Effector memory CD8-positive, alpha-beta T cell (primary cell): Measurements from ENCODE around the gene PBX3.

Source experiments
- ATAC-seq: fragments of 150-1000 bp; cut with Tn5 transposase; replicated peaks from 2 replicates; pipeline ENCODE4 v1.10.0; 2021; ENCODE audit warnings: mild to moderate bottlenecking, moderate library complexity
- DNase-seq, 3 experiments: peaks; one replicate each; pipeline ENCODE4 v3.0.0; 2021
- H3K27ac Mint-ChIP-seq, 2 donors: one replicate each; pipeline ENCODE4 v1.8.0; 2022; ENCODE audit warnings: mild to moderate bottlenecking in 2 of 2, mixed read lengths in 2 of 2, moderate library complexity in 2 of 2
- H3K27me3 Mint-ChIP-seq, 2 donors: one replicate each; pipeline ENCODE4 v1.8.0; 2022; ENCODE audit warnings: mixed read lengths in 2 of 2
- H3K36me3 Mint-ChIP-seq: one replicate; pipeline ENCODE4 v1.8.0; 2022; ENCODE audit warnings: mild to moderate bottlenecking, moderate library complexity, mixed read lengths; ENCODE audit not compliant: insufficient read depth
- H3K4me1 Mint-ChIP-seq, 2 donors: one replicate each; pipeline ENCODE4 v1.8.0; 2022; ENCODE audit warnings: low read depth in 2 of 2, mixed read lengths in 2 of 2
- H3K4me3 Mint-ChIP-seq, 2 donors: one replicate each; pipeline ENCODE4 v1.8.0; 2022; ENCODE audit warnings: mild to moderate bottlenecking in 2 of 2, mixed read lengths in 2 of 2, moderate library complexity in 2 of 2
- H3K9me3 Mint-ChIP-seq, 2 donors: one replicate each; pipeline ENCODE4 v1.8.0; 2022; ENCODE audit warnings: mixed read lengths in 2 of 2

Gene PBX3

GRCh38 chr9:125922854-125923253, 175.7 kb downstream of the PBX3 start:
- DNase-seq (no peak), ATAC-seq (no peak)

GRCh38 chr9:125924351-125924750, 177.2 kb downstream of the PBX3 start:
- no peaks in the 10 kb centered on the region for H3K36me3 Mint-ChIP-seq
- ATAC-seq: no peak
- H3K4me3 Mint-ChIP-seq: no peak overlapping the region
- H3K9me3 Mint-ChIP-seq: no peaks in the 10 kb centered on the region
- no peaks in the 10 kb centered on the region for H3K27me3 Mint-ChIP-seq
- H3K27ac Mint-ChIP-seq: no peak overlapping the region
- no peaks in the 10 kb centered on the region for H3K4me1 Mint-ChIP-seq
- DNase-seq: no peak

More at GRCh38 chr9:125922854-125923253, 175.7 kb downstream of the PBX3 start:
- Mint-ChIP-seq H3K27ac (no peak overlapping the region), H3K9me3 (no peaks in the 10 kb centered on the region), H3K36me3 (no peaks in the 10 kb centered on the region), H3K4me1 (no peaks in the 10 kb centered on the region), H3K27me3 (no peaks in the 10 kb centered on the region), H3K4me3 (no peak overlapping the region)

GRCh38 chr9:125926936-125927335, 179.8 kb downstream of the PBX3 start:
- H3K27ac Mint-ChIP-seq: no peak overlapping the region
- no peak overlapping the region for H3K4me3 Mint-ChIP-seq
- no peaks in the 10 kb centered on the region for H3K9me3 Mint-ChIP-seq
- no peaks in the 10 kb centered on the region for H3K27me3 Mint-ChIP-seq
- DNase-seq: no peak
- no peak for ATAC-seq
- H3K4me1 Mint-ChIP-seq: no peaks in the 10 kb centered on the region
- no peaks in the 10 kb centered on the region for H3K36me3 Mint-ChIP-seq

GRCh38 chr9:125929846-125930245, 182.7 kb downstream of the PBX3 start:
- DNase-seq: no peak

GRCh38 chr9:125931211-125931610, 184.0 kb downstream of the PBX3 start:
- ATAC-seq (no peak), DNase-seq (no peak)
- Mint-ChIP-seq H3K9me3 (no peaks in the 10 kb centered on the region), H3K27me3 (no peaks in the 10 kb centered on the region), H3K4me3 (no peak overlapping the region), H3K4me1 (no peaks in the 10 kb centered on the region), H3K27ac (no peak overlapping the region), H3K36me3 (peaks cover 3% of the 10 kb centered on the region)

More at GRCh38 chr9:125929846-125930245, 182.7 kb downstream of the PBX3 start:
- no peaks in the 10 kb centered on the region for H3K27me3 Mint-ChIP-seq
- H3K27ac Mint-ChIP-seq: no peak overlapping the region
- no peak for ATAC-seq
- H3K9me3 Mint-ChIP-seq: no peaks in the 10 kb centered on the region
- H3K4me1 Mint-ChIP-seq: no peaks in the 10 kb centered on the region
- no peak overlapping the region for H3K4me3 Mint-ChIP-seq
- no peaks in the 10 kb centered on the region for H3K36me3 Mint-ChIP-seq

- Mint-ChIP-seq H3K36me3 (peaks cover 3% of the 10 kb centered on the region), H3K4me1 (no peaks in the 10 kb centered on the region), H3K27ac (peak overlapping the region in 1 of 2 donors; percentile 16), H3K27me3 (no peaks in the 10 kb centered on the region), H3K4me3 (no peak overlapping the region), H3K9me3 (no peaks in the 10 kb centered on the region)
- ATAC-seq: no peak
- no peak for DNase-seq
Observed at GRCh38 chr9:125932012-125932411, 184.8 kb downstream of the PBX3 start.

GRCh38 chr9:125932746-125933455, 185.7 kb downstream of the PBX3 start:
- Mint-ChIP-seq H3K9me3 (no peaks in the 10 kb centered on the region), H3K4me1 (no peaks in the 10 kb centered on the region), H3K36me3 (peaks cover 3% of the 10 kb centered on the region), H3K27ac (no peak overlapping the region), H3K27me3 (no peaks in the 10 kb centered on the region), H3K4me3 (no peak overlapping the region)
- ATAC-seq (no peak), DNase-seq (no peak)

- DNase-seq: no peak
- H3K36me3 Mint-ChIP-seq: no peaks in the 10 kb centered on the region
- no peak overlapping the region for H3K4me3 Mint-ChIP-seq
- H3K4me1 Mint-ChIP-seq: no peaks in the 10 kb centered on the region
- peaks cover 3 to 7% of the 10 kb centered on the region in 2 donors for H3K9me3 Mint-ChIP-seq
- H3K27me3 Mint-ChIP-seq: no peaks in the 10 kb centered on the region
- no peak for ATAC-seq
- no peak overlapping the region for H3K27ac Mint-ChIP-seq
Observed at GRCh38 chr9:125942125-125942524, 195.0 kb downstream of the PBX3 start.

GRCh38 chr9:125943831-125944230, 196.7 kb downstream of the PBX3 start:
- ATAC-seq (no peak), DNase-seq (no peak)
- Mint-ChIP-seq H3K27me3 (no peaks in the 10 kb centered on the region), H3K27ac (no peak overlapping the region), H3K9me3 (peaks cover 3 to 7% of the 10 kb centered on the region in 2 donors), H3K4me3 (no peak overlapping the region), H3K4me1 (no peaks in the 10 kb centered on the region), H3K36me3 (no peaks in the 10 kb centered on the region)

- DNase-seq (no peak), ATAC-seq (no peak)
- Mint-ChIP-seq H3K27me3 (no peaks in the 10 kb centered on the region), H3K36me3 (no peaks in the 10 kb centered on the region), H3K4me1 (no peaks in the 10 kb centered on the region), H3K4me3 (no peak overlapping the region), H3K27ac (no peak overlapping the region), H3K9me3 (peaks cover 3 to 7% of the 10 kb centered on the region in 2 donors)
Observed at GRCh38 chr9:125946397-125946796, 199.2 kb downstream of the PBX3 start.

GRCh38 chr9:125948887-125949596, 201.9 kb downstream of the PBX3 start:
- Mint-ChIP-seq H3K36me3 (no peaks in the 10 kb centered on the region), H3K4me3 (no peak overlapping the region), H3K4me1 (no peaks in the 10 kb centered on the region), H3K27ac (no peak overlapping the region), H3K9me3 (peaks cover 3 to 7% of the 10 kb centered on the region in 2 donors), H3K27me3 (no peaks in the 10 kb centered on the region)
- no peak for DNase-seq
- ATAC-seq: no peak

GRCh38 chr9:125949703-125950460, 202.7 kb downstream of the PBX3 start:
- Mint-ChIP-seq H3K36me3 (no peaks in the 10 kb centered on the region), H3K27me3 (no peaks in the 10 kb centered on the region), H3K27ac (no peak overlapping the region), H3K4me1 (no peaks in the 10 kb centered on the region), H3K9me3 (peaks cover 3 to 7% of the 10 kb centered on the region in 2 donors), H3K4me3 (no peak overlapping the region)
- DNase-seq (no peak), ATAC-seq (no peak)

- ATAC-seq: no peak
- H3K4me3 Mint-ChIP-seq: no peak overlapping the region
- H3K4me1 Mint-ChIP-seq: no peaks in the 10 kb centered on the region
- H3K9me3 Mint-ChIP-seq: no peaks in the 10 kb centered on the region
- H3K27me3 Mint-ChIP-seq: no peaks in the 10 kb centered on the region
- DNase-seq: no peak
- no peak overlapping the region for H3K27ac Mint-ChIP-seq
- no peaks in the 10 kb centered on the region for H3K36me3 Mint-ChIP-seq
Observed at GRCh38 chr9:125950880-125951471, 203.8 kb downstream of the PBX3 start.
